GM10248 (cell line): ENCODE measurements around the gene SLC11A2.

Experiments used
- CTCF ChIA-PET: fragments of 300-600 bp; sonication (Branson Sonifier 250); formaldehyde crosslinking; extraction: SDS; loops from one replicate; lab custom pipeline; 2021; ENCODE audit warnings: antibody characterized with exemption; lab: Yijun Ruan, JAX
- POLR2A ChIA-PET: fragments of 350-650 bp; sonication (Branson Sonifier 250); formaldehyde crosslinking; extraction: SDS; loops from one replicate; lab custom pipeline; 2020; ENCODE audit warnings: antibody characterized with exemption; lab: Yijun Ruan, JAX
- DNase-seq: peaks from one replicate; pipeline ENCODE4 v3.0.0; 2012; ENCODE audit errors: extremely low spot score
- CTCF ChIP-seq: IDR thresholded peaks from 2 replicates; pipeline ENCODE4 v1.5.1; 2012; ENCODE audit warnings: mild to moderate bottlenecking, low read depth; ENCODE audit errors: extremely low read depth, missing control alignments, control extremely low read depth

Gene SLC11A2

GRCh38 chr12:51001799-51002198, 24.4 kb downstream of the SLC11A2 start:
- TF ChIP-seq CTCF: no peak
- CTCF ChIA-PET: interaction anchor here (1.3 to 1.7 kb wide), 4 partner anchors 10 to 186 kb away, joined by 3 to 5 read pairs (median 4); no protein-coding TSS in a partner anchor
- no peak for DNase-seq
- POLR2A ChIA-PET: no interaction called here

GRCh38 chr12:51000245-51000644, 25.9 kb downstream of the SLC11A2 start:
- ChIA-PET CTCF (interaction anchor here (1.6 kb wide), 1 partner anchor 11 kb away, joined by 5 read pairs; no protein-coding TSS in a partner anchor), POLR2A (no interaction called here)
- no peak for TF ChIP-seq CTCF
- no peak for DNase-seq

GRCh38 chr12:50999093-50999492, 27.1 kb downstream of the SLC11A2 start:
- CTCF ChIA-PET: interaction anchor here (0.8 to 1.6 kb wide), 4 partner anchors 12 to 234 kb away, joined by 3 to 6 read pairs (median 6); no protein-coding TSS in a partner anchor
- DNase-seq: no peak
- no peak for TF ChIP-seq CTCF
- POLR2A ChIA-PET: no interaction called here

GRCh38 chr12:50992819-50993218, 33.4 kb downstream of the SLC11A2 start:
- CTCF ChIA-PET: no interaction called here
- no peak for TF ChIP-seq CTCF
- no peak for DNase-seq
- POLR2A ChIA-PET: no interaction called here

GRCh38 chr12:50991291-50991690, 34.9 kb downstream of the SLC11A2 start:
- TF ChIP-seq CTCF: no peak
- CTCF ChIA-PET: interaction anchor here (0.8 to 1.0 kb wide), 3 partner anchors 11 to 359 kb away, joined by 3 read pairs; no protein-coding TSS in a partner anchor

GRCh38 chr12:50990791-50991190, 35.4 kb downstream of the SLC11A2 start:
- ChIA-PET CTCF (interaction anchor here (0.8 to 1.5 kb wide), 4 partner anchors 11 to 360 kb away, joined by 3 to 5 read pairs (median 3); no protein-coding TSS in a partner anchor), POLR2A (no interaction called here)
- no peak for DNase-seq
- no peak for TF ChIP-seq CTCF

More at GRCh38 chr12:50991291-50991690, 34.9 kb downstream of the SLC11A2 start:
- peak; percentile 30 for DNase-seq
- POLR2A ChIA-PET: no interaction called here
